Adrenal gland (tissue), 12 donors: ENCODE results near the gene PSTK. TPM values are rescaled to one million over a fixed set of nuclear protein-coding genes. Genes with fewer than 3 reads are reported as not detected.

ENCODE experiments used
- DNase-seq, 7 donors: peaks; one replicate each; pipeline ENCODE4 v3.0.0-alpha.2; 2019 to 2020
- H3K27ac ChIP-seq, 5 donors: fragments of 200-600 bp; sonication (generic) in 4 of 5; 1 replicate in 3 of 5; 2 replicates in 2 of 5; pipeline versions ENCODE4 v1.5.1 to v1.8.0; 2016 to 2020; ENCODE audit warnings: mild to moderate bottlenecking in 1 of 5
- H3K27me3 ChIP-seq: fragments of 200-600 bp; 2 replicates; pipeline ENCODE4 v1.8.0; 2021
- H3K36me3 ChIP-seq, 2 donors: fragments of 200-600 bp; replicated peaks in 1 of 2; 1 replicate in 1 of 2; 2 replicates in 1 of 2; pipeline versions ENCODE4 v1.5.1 to v1.8.0; 2018 to 2022
- H3K4me1 ChIP-seq, 2 donors: fragments of 200-600 bp; replicated peaks in 1 of 2; 1 replicate in 1 of 2; 2 replicates in 1 of 2; pipeline versions ENCODE4 v1.5.1 to v1.8.0; 2018 to 2021
- H3K4me3 ChIP-seq, 4 donors: fragments of 200-600 bp; sonication (generic) in 3 of 4; one replicate each; pipeline ENCODE4 v1.5.1; 2016 to 2018
- H3K9me3 ChIP-seq, 3 donors: fragments of 200-600 bp; sonication (generic) in 1 of 3; replicated peaks in 1 of 3; 1 replicate in 2 of 3; 2 replicates in 1 of 3; pipeline versions ENCODE4 v1.5.1 to v1.8.0; 2016 to 2021
- CTCF ChIP-seq, 6 experiments: fragments of 450-650 bp in 4 of 6; fragments of 200-600 bp in 2 of 6; sonication (generic) in 1 of 6; IDR thresholded peaks; 1 replicate in 5 of 6; 2 replicates in 1 of 6; pipeline versions ENCODE4 v1.5.1 to v1.8.0; 2016 to 2021; ENCODE audit warnings: antibody characterized with exemption in 6 of 6, mild to moderate bottlenecking in 2 of 6, moderate library complexity in 1 of 6
- POLR2A ChIP-seq, 2 donors: fragments of 450-650 bp; IDR thresholded peaks; one replicate each; pipeline ENCODE4 v1.6.1; 2017; ENCODE audit warnings: antibody characterized with exemption in 2 of 2, mild to moderate bottlenecking in 2 of 2, moderate library complexity in 1 of 2
- WGBS, 4 donors: extraction: QIAGEN DNeasy Blood & Tissue Kit in 2 of 4; methylation state at CpG; one replicate each; pipeline versions ENCODE4 v1.1.5 to v1.1.7; 2013 to 2017; 5-methylcytosine and 5-hydroxymethylcytosine counted together
- intact Hi-C, 2 donors: fragments of 100-400 bp; cut with DNase I; formaldehyde crosslinking; loops; one replicate each; pipeline versions ENCODE4 v1.14.1 to v1.15.0; 2022 to 2023
- polyA plus RNA-seq, 3 donors: library from polyadenylated mRNA; stranded (reverse); fragments of 200-250 nt in 2 of 3; fragments of 350-450 nt in 1 of 3; fragmentation: Illumina TruSeq in 1 of 3; extraction: RNeasy Lipid Tissue Mini Kit (QIAGEN cat#74804) in 1 of 3; gene quantifications; one replicate each; pipeline ENCODE4 v1.2.3, GENCODE V29; 2013 to 2014
- total RNA-seq, 9 donors: library from RNA; depleted of rRNA in 4 of 9; stranded (reverse); fragments of >200 nt in 4 of 9; fragments of 120-200 nt in 1 of 9; fragmentation: NEBNext Ultra II Directional in 1 of 9; extraction: Animal tissue kit (Norgen Biotek cat#: 25700) in 1 of 9; gene quantifications; one replicate each; pipeline versions ENCODE4 v1.1.0 to v1.2.4, GENCODE V29; 2013 to 2023
- donor health status: healthy with polysubstance abuse.
- donor health status: Bipolar disorder and iron deficiency.
- donor health status: DM: yes; HTN: yes; CAD: no.
- donor health status: DM: no; HTN: no; CAD: no.
- donor health status: DM: no; HTN: no; CAD: no.
- donor health status: DM: yes; HTN: yes; CAD: no.

Gene PSTK
- total and polyA plus RNA-seq, 12 donors: 2.1 to 9.0 (median 6.3) TPM

GRCh38 chr10:123024540-123024939 is 44.3 kb downstream of the PSTK start:
- Histone ChIP-seq H3K4me1 (peaks cover 0 to 4% of the 10 kb centered on the region in 2 donors), H3K9me3 (no peaks in the 10 kb centered on the region), H3K36me3 (no peaks in the 10 kb centered on the region), H3K27ac (no peak overlapping the region), H3K4me3 (no peak overlapping the region), H3K27me3 (no peaks in the 10 kb centered on the region)
- TF ChIP-seq CTCF (IDR thresholded peaks at IDR 0.05) (no peak), POLR2A (IDR thresholded peaks at IDR 0.05) (no peak)
- 91 to 100% (median 95%) methylated on average over 2 of the region's 2 CpGs for WGBS, 4 donors
- intact Hi-C loops: no loop called here
- no peak for DNase-seq

DNA sequence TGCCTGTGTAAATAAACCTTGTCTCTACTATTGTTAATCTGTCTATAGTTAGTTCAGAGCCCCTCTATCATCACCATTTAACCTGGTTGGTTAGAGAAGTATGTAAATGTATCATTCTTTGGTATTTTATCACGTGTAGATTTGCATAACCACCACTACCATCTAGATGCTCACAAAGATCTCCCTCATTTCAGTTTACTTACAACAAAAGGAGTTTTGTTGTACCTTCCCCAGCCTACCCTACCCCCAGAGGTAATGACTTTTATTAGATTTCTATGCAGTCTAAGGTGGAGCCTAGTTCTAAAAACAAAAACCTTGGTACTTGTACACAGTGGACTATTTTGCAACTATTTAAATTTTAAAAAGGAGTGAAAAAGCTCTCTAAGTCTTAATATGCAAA is 46.1 kb downstream of the PSTK start:
- no peak for DNase-seq
- no peaks in the 10 kb centered on the region for H3K36me3 ChIP-seq
- TF ChIP-seq POLR2A (IDR thresholded peaks at IDR 0.05): no peak
- no peak for TF ChIP-seq CTCF (IDR thresholded peaks at IDR 0.05)
- no peaks in the 10 kb centered on the region for H3K27me3 ChIP-seq
- intact Hi-C loops: no loop called here
- 64 to 77% (median 72%) methylated on average over 1 of the region's 1 CpG for WGBS, 4 donors
- no peak overlapping the region for H3K4me3 ChIP-seq
- no peaks in the 10 kb centered on the region for H3K4me1 ChIP-seq
- no peak overlapping the region for H3K27ac ChIP-seq
- no peaks in the 10 kb centered on the region for H3K9me3 ChIP-seq

DNA sequence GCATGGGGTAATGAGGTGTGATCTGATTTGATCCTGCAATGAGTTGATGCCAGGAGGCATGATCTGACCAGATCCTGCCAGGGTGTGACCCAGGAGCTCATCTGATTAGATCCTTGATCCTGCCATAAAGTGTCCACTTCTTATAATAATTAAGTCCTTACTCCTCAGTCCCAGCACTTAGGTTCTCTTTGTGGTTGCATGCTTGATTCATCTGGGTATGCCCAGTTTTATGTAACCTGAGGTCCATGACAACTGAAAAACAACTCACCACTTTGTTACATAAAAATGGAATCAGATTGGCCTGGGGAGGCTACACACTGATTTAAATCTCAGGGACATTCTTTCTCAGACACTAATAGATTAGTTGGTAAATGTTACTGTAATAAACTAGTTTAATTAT is 47.7 kb downstream of the PSTK start:
- no peaks in the 10 kb centered on the region for H3K4me1 ChIP-seq
- H3K36me3 ChIP-seq: no peaks in the 10 kb centered on the region
- no peak overlapping the region for H3K27ac ChIP-seq
- intact Hi-C loops: no loop called here
- no peaks in the 10 kb centered on the region for H3K27me3 ChIP-seq
- no peak overlapping the region for H3K4me3 ChIP-seq
- TF ChIP-seq CTCF (IDR thresholded peaks at IDR 0.05) (no peak), POLR2A (IDR thresholded peaks at IDR 0.05) (no peak)
- no peak for DNase-seq
- no peaks in the 10 kb centered on the region for H3K9me3 ChIP-seq

- Histone ChIP-seq H3K36me3 (no peaks in the 10 kb centered on the region), H3K4me1 (no peaks in the 10 kb centered on the region), H3K9me3 (no peaks in the 10 kb centered on the region), H3K4me3 (no peak overlapping the region), H3K27ac (no peak overlapping the region), H3K27me3 (no peaks in the 10 kb centered on the region)
- WGBS, 4 donors: 80 to 86% (median 83%) methylated on average over 1 of the region's 1 CpG
- no peak for DNase-seq
- TF ChIP-seq POLR2A (IDR thresholded peaks at IDR 0.05) (no peak), CTCF (IDR thresholded peaks at IDR 0.05) (no peak)
- intact Hi-C loops: no loop called here
These were observed 50.9 kb downstream of the PSTK start for GRCh38 chr10:123031124-123031523.
